Measurements from ENCODE around the gene AQP7.

DNA sequence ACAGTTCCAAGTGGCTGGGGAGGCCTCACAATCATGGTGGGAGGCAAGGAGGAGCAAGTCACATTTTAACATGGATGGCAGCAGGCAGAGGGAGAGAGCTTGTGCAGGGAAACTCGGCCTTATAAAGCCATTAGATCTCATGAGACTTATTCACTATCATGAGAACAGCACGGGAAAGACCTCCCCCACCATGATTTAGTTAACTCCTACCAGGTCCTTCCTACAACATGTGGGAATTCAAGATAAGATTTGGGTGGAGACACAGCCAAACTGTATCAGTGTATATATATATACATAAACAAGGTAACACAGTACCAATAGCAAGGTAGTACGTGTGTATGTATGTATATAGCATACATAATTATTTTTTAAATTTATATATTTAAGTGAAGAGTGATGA is 61.2 kb downstream of the AQP7 start:
- TF ChIP-seq, protein P1, sequence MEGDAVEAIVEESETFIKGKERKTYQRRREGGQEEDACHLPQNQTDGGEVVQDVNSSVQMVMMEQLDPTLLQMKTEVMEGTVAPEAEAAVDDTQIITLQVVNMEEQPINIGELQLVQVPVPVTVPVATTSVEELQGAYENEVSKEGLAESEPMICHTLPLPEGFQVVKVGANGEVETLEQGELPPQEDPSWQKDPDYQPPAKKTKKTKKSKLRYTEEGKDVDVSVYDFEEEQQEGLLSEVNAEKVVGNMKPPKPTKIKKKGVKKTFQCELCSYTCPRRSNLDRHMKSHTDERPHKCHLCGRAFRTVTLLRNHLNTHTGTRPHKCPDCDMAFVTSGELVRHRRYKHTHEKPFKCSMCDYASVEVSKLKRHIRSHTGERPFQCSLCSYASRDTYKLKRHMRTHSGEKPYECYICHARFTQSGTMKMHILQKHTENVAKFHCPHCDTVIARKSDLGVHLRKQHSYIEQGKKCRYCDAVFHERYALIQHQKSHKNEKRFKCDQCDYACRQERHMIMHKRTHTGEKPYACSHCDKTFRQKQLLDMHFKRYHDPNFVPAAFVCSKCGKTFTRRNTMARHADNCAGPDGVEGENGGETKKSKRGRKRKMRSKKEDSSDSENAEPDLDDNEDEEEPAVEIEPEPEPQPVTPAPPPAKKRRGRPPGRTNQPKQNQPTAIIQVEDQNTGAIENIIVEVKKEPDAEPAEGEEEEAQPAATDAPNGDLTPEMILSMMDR (tag by site-specific recombination; IDR thresholded peaks at IDR 0.05): no peak
- TF ChIP-seq ZNF274 (IDR thresholded peaks at IDR 0.05; ENCODE audit: low read length): no peak
- TF ChIP-seq ZNF274 (tag by site-specific recombination; IDR thresholded peaks at IDR 0.05; ENCODE audit: borderline replicate concordance): no peak
- no peak for TF ChIP-seq MYNN (tag by site-specific recombination; IDR thresholded peaks at IDR 0.05; ENCODE audit: borderline replicate concordance)
- TF ChIP-seq ZNF792 (tag by site-specific recombination; IDR thresholded peaks at IDR 0.05): no peak
- TF ChIP-seq ZNF571 (tag by site-specific recombination; IDR thresholded peaks at IDR 0.05): no peak
- no peak for TF ChIP-seq OSR2 (tag by site-specific recombination; IDR thresholded peaks at IDR 0.05)
- TF ChIP-seq ZNF548 (tag by site-specific recombination; IDR thresholded peaks at IDR 0.05): no peak
- no peak for TF ChIP-seq ZNF670 (tag by site-specific recombination; IDR thresholded peaks at IDR 0.05; ENCODE audit: low read depth)

Data from HEK293 (cell line).